Uterine smooth muscle cell (primary cell): Measurements from ENCODE around the gene B3GALT5. TPM values are rescaled to one million over a fixed set of nuclear protein-coding genes. Genes with fewer than 3 reads are reported as not detected.

Source experiments
- total RNA-seq: library from RNA; depleted of rRNA; stranded (reverse); fragments of >200 nt; gene quantifications from 2 replicates; pipeline ENCODE4 v1.2.3, GENCODE V29; 2014

B3GALT5 gene
- total RNA-seq = 0.33 and 1.1 TPM in 2 replicates

GRCh38 chr21:39612233-39613040, at the start of gene B3GALT5:
Gene B3GALT5, plus strand, starts transcription at chr21:39612940. Its CDS starts 47,620 bp downstream, at chr21:39660560.

Other genes with a start within 250 kb of the B3GALT5 start
- gene LCA5L, start 167.2 kb upstream of the B3GALT5 start, total RNA-seq = 1.5 and 2.0 TPM in 2 replicates
- 1.00 and 2.4 TPM in 2 replicates for gene SH3BGR, start 161.0 kb upstream of the B3GALT5 start, total RNA-seq
- gene IGSF5, start 132.2 kb downstream of the B3GALT5 start, total RNA-seq = 0.25 TPM in 1 of 2 replicates, not detected in the other